ENCODE measurements around the gene FNDC3A. TPM values are rescaled to one million over a fixed set of nuclear protein-coding genes. Genes with fewer than 3 reads are reported as not detected.

FNDC3A gene
- total RNA-seq, 4 donors from 2014 or later = 90.3 to 125 (median 111) TPM

GRCh38 chr13:49053215-49053614, 77.5 kb downstream of the FNDC3A start:
- intact Hi-C loops (cut with DNase I) = no loop called here
- Histone ChIP-seq H3K4me3 (replicated peaks in 1 of 3) (no peak overlapping the region), H3K9me3 (no peaks in the 10 kb centered on the region), H3K27ac (no peak overlapping the region), H3K4me1 (peaks cover 0 to 13% of the 10 kb centered on the region in 2 donors), H3K27me3 (no peaks in the 10 kb centered on the region), H3K36me3 (no peaks in the 10 kb centered on the region)
- TF ChIP-seq POLR2A (IDR thresholded peaks at IDR 0.05) (no peak), CTCF (IDR thresholded peaks at IDR 0.05) (no peak)
- WGBS, 2 donors = 86 to 100% methylated on average over 1 of the region's 1 CpG
- DNase-seq = no peak

GRCh38 chr13:49053906-49054305, 78.2 kb downstream of the FNDC3A start:
- WGBS, 2 donors = 59 to 100% methylated on average over 1 of the region's 1 CpG
- TF ChIP-seq POLR2A (IDR thresholded peaks at IDR 0.05) (no peak), CTCF (IDR thresholded peaks at IDR 0.05) (no peak)
- Histone ChIP-seq H3K27me3 (no peaks in the 10 kb centered on the region), H3K27ac (no peak overlapping the region), H3K36me3 (no peaks in the 10 kb centered on the region), H3K4me3 (replicated peaks in 1 of 3) (no peak overlapping the region), H3K4me1 (peaks cover 0 to 13% of the 10 kb centered on the region in 2 donors), H3K9me3 (no peaks in the 10 kb centered on the region)
- intact Hi-C loops (cut with DNase I) = no loop called here
- peak in 1 of 2 donors; percentile 14 for DNase-seq

GRCh38 chr13:49055021-49055420, 79.3 kb downstream of the FNDC3A start:
- 97 to 98% methylated on average over 4 of the region's 4 CpGs for WGBS, 2 donors
- Histone ChIP-seq H3K27me3 (no peaks in the 10 kb centered on the region), H3K36me3 (no peaks in the 10 kb centered on the region), H3K4me3 (replicated peaks in 1 of 3) (no peak overlapping the region), H3K4me1 (peaks cover 0 to 13% of the 10 kb centered on the region in 2 donors), H3K27ac (no peak overlapping the region), H3K9me3 (no peaks in the 10 kb centered on the region)
- intact Hi-C loops (cut with DNase I) = no loop called here
- no peak for DNase-seq
- TF ChIP-seq CTCF (IDR thresholded peaks at IDR 0.05) (no peak), POLR2A (IDR thresholded peaks at IDR 0.05) (no peak)

- WGBS, 2 donors = 82 to 86% methylated on average over 3 of the region's 3 CpGs
- peaks cover 0 to 13% of the 10 kb centered on the region in 2 donors for H3K4me1 ChIP-seq
- H3K36me3 ChIP-seq = no peaks in the 10 kb centered on the region
- H3K27me3 ChIP-seq = no peaks in the 10 kb centered on the region
- H3K9me3 ChIP-seq = no peaks in the 10 kb centered on the region
- intact Hi-C loops (cut with DNase I) = no loop called here
- no peak for DNase-seq
- TF ChIP-seq POLR2A (IDR thresholded peaks at IDR 0.05) = no peak
- no peak for TF ChIP-seq CTCF (IDR thresholded peaks at IDR 0.05)
- no peak overlapping the region for H3K4me3 ChIP-seq (replicated peaks in 1 of 3)
- no peak overlapping the region for H3K27ac ChIP-seq
Measured at GRCh38 chr13:49057176-49057575, 81.5 kb downstream of the FNDC3A start.

- intact Hi-C loops (cut with DNase I) = no loop called here
- no peaks in the 10 kb centered on the region for H3K36me3 ChIP-seq
- no peaks in the 10 kb centered on the region for H3K9me3 ChIP-seq
- no peak overlapping the region for H3K4me3 ChIP-seq (replicated peaks in 1 of 3)
- no peak for DNase-seq
- no peak overlapping the region for H3K27ac ChIP-seq
- TF ChIP-seq CTCF (IDR thresholded peaks at IDR 0.05) = no peak
- TF ChIP-seq POLR2A (IDR thresholded peaks at IDR 0.05) = no peak
- no peaks in the 10 kb centered on the region for H3K27me3 ChIP-seq
- H3K4me1 ChIP-seq = peaks cover 0 to 16% of the 10 kb centered on the region in 2 donors
Measured at GRCh38 chr13:49058761-49059160, 83.0 kb downstream of the FNDC3A start.

Data from thyroid gland (tissue), 4 donors.